HG02798 (cell line): Measurements from ENCODE around the gene CTIF.
"Not testable (repeated sequence)": the region's sequence is repeated elsewhere in the genome, so short reads cannot be mapped to it uniquely, and the experiment has no call there.

Experiments used
- ATAC-seq: cut with Tn5 transposase; IDR thresholded peaks from one replicate; pipeline ENCODE4 v1.9.1; 2021; ENCODE audit warnings: mild to moderate bottlenecking; ENCODE audit not compliant: unreplicated experiment, poor library complexity

The CTIF gene

DNA sequence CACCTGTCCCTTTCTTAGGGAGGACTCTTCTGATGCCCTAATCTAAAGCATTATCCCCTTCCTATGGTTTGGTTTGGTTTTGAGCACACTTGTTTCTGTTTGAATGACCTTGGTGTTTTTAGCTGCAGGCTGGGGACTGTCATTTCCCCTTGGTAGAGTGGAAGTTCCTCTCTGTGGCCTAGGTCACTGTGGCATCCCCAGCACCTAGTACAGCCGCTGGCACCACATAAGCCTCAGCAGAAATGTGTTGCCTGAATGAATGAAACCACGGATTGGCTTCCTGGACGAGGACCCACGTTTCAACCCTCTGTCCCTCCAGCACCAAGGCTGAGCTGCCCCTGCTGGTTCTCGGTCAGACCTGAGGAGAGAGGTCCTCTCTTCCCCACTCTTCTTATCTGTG lies 159.9 kb downstream of the CTIF start:
- peak; percentile 39 for ATAC-seq

DNA sequence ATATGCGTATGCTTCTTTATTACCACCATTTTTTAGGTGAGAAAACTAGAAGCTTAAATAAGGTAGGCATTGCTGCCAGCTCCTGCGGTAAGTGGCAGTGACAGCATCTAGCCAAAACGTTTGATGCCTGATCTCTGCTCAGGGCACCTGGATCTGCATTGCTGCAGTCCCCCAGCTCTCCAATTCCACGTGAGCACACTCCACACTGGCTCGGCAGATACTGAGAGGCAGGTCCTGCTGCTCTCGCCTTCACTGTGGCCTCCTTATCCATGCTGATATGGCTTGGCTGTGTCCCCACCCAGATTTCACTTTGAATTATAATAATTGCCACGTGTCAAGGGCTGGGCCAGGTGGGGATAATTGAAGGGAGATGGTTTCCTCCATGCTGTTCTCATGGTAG lies 160.9 kb downstream of the CTIF start:
- ATAC-seq = no peak

DNA sequence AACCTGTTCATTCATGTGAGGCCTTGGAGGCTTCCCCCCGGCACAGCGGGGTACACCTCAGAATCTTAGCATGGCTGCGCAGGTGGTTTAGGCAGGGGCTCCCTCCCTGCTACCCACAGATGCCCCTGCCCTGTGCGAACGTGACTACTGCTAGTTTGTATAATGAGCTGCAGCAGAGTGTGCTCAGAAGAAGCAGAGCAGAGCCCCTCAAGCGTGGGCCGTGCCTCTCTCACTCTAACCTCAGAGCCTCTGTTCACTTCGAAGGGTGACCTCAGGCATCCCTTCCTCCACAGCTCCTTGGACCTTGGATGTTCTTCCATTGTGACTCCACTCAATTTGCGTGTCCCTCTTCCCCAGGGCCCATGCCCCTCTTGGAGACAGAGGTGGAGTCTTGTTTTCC lies 161.6 kb downstream of the CTIF start:
- no peak for ATAC-seq

DNA sequence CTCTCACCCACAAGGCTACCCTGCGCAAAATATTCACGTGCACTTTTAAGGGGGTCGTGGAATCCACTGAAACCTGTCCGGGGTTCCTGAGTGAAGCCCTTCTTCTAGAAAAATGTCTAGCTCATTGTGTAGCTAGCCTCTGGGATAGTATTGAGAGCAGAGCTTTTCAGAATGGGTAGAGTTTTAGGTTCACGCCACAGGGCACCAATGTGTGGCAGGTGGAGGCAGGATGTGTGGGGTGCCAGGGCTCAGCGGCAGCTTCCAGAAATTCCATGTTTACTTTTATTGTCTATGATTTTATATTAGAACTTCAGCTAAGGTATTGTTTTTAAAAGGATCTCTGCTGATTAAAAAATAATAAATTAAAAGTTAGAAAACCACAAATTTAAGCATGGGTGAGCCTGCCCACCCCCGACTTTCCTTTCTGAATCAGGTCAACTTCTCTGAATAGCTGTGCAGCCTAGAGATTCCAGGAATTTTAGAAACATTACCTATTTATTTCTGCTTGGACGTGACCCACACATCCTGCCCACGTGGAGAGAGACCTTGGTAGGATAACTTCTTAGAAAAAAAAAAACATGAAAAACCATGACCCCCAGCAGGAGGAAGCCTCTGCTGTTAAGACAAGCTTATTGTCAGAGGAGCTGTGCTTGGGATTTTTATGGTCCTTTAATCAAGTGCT lies 163.7 kb downstream of the CTIF start:
- no peak for ATAC-seq

DNA sequence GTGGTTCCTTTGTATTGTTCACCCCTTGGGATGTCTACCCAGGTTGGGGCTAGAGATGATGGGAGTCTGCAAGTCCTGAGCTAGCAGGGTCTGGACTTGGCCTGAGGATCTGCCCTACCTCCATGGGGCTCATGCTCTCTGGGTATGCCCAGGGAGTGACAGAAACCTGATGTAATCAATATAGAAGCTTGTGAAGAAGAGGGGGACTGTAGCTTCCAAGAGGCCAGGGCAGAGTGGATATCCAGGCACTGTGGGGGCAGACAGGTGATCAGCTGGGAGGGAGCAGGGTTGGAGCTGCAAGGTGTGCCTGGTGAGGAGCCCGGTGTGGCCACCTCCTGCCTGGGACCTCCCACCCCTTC lies 164.2 kb downstream of the CTIF start:
- no peak for ATAC-seq

DNA sequence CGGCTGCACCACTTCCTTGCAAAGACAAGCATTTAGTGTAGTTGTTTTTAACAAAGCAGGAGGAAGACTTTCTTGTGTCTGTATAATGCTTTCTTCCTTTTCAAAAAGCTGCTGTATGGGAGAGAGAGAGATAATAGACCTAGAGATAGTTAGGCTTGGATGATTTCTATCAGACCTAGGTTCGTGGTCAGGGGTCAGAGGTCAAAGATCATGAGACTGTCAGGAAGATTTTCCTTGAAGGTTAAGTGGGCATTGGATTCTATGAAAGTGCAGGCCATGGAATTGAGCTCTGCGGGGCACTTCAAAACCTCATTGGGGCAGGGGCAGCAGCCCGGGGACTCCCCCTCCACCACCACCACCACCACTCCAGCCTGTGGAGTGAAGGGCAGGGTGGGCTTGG lies 164.6 kb downstream of the CTIF start:
- no peak for ATAC-seq

DNA sequence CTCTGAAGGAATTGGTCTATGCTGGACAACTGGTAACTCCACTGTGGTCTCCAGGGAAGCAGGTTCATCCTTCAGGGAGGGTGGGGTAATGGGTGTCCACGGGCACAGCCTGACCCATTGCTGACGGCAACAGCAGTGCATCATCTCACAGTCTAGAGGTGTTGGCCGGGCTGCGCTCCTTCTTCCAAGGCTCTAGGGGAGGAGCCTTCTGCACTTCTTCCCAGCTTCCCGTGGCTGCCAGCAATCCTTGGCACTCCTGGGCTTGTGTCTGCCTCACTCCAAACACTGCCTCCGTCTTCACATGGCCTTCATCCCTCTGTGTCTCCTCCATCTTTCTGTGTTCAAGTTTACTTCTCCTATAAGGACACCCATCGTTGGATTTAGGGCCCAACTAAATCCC lies 166.2 kb downstream of the CTIF start:
- ATAC-seq = no peak

DNA sequence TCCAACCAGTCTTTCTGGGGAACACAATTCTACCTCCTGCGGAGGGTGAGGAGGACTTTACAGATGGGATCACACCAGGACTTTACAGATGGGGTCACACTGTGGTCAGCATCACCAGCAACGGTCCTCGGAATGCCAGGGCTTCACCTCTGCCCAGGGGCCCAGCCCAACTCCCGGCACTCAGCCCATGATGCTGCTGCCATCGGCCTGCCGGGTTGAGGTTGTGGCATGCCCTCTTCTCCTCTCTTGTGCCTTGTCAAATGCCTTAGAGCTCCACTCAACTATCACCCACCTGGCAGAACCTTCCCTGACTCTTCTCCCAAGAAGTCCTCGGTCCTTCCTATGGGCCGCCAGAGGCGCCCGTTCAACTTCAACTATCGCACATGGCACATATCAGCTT lies 166.7 kb downstream of the CTIF start:
- no peak for ATAC-seq

DNA sequence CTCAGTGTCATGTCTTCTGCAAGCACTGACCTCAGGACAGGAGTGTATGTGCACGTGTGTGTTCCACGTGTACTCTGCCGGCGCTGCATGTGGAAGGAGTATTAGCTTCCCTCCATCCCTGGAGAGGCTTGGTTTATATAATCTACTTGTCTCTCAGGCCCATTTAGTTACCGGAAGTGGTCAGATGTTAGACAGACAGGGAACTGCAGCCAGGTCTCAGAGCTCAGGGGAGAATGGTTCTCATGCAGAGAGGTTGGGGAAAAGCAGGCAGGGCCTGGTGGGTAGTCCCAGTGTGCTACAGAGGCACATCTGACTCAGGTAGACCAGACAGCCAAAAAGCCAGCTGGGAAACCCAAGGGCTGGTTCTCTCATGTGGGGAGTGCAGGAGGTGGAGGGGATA lies 167.9 kb downstream of the CTIF start:
- ATAC-seq = no peak

DNA sequence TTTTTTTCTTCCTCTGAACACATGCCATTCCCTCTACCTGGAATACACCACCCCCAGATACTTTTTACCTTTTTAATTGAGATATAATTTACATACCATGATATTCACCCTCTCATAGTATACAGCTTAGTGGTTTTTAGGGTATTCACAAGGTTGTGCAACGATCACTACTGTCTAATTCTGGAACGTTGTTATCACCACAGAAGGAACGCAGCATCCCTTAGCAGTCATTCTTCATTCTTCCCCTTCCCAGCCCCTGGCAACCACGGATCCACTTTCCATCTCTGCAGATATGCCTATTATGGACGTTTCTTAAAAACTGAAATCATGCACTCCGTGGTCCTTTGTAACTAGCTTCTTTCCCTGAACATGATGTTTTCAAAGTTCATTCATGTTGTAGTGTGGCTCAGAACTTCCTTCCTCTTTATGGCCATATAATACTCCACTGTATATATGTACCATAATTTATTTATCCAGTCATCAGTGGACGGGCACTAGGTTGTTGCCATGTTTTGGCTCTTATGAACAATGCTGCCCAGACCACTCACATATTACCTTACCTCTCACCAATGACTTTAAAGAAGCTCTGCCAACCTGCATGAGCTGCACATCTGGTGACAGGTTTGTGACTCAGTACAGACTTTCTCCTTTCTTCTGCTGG lies 168.9 kb downstream of the CTIF start:
- ATAC-seq = no peak

DNA sequence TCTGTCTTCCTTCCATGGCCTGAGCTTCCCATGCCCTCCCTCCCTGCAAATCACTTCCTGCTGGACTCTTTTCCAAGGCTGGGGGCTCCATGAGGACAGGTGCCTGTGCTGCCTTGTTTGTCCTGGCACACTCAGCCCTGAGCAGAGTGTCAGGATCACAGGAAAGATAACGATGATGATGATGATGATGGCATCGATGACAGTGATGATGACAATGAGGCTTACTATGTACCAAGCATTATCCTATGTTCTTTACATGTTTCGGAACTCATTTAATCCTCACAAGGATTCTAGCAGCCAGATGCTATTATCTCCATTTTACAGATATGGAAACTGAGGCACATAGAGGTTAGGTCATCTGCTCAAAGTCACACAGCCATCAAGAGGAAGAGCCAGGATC lies 170.0 kb downstream of the CTIF start:
- ATAC-seq = no peak

DNA sequence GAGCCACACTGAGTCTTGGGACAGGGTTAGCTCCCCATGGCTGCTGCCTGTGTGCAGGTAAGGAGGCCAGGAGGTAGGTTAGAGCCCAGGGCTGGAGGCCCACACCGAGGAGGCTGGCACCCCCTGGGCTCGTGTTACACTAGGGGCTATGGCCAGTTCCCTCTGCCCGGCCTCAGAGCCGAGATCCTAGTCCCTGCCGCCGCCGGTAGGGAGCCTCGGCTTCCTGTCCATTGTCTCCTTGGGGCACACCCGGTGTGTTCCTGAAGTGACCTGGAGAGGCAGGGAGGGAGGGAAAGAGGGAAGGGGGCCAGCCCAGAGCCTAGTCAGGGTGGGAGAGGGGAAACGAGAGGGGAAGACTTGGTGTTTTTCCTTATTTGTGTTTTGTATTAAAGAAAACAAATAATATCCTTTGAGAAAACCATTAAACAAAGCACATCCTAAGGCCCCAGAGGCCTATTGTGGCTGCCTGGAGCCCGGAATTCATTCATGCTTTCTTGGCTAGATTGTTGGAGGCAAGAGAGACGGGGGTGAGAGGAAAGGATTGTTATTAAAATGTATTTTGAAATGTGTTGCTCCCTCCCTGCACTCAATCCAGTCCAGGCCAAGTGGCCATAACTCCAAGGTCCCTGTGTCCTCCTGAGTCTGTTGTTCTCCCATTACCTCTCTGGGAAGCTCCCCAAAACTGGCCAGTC lies 170.7 kb downstream of the CTIF start:
- no peak for ATAC-seq

DNA sequence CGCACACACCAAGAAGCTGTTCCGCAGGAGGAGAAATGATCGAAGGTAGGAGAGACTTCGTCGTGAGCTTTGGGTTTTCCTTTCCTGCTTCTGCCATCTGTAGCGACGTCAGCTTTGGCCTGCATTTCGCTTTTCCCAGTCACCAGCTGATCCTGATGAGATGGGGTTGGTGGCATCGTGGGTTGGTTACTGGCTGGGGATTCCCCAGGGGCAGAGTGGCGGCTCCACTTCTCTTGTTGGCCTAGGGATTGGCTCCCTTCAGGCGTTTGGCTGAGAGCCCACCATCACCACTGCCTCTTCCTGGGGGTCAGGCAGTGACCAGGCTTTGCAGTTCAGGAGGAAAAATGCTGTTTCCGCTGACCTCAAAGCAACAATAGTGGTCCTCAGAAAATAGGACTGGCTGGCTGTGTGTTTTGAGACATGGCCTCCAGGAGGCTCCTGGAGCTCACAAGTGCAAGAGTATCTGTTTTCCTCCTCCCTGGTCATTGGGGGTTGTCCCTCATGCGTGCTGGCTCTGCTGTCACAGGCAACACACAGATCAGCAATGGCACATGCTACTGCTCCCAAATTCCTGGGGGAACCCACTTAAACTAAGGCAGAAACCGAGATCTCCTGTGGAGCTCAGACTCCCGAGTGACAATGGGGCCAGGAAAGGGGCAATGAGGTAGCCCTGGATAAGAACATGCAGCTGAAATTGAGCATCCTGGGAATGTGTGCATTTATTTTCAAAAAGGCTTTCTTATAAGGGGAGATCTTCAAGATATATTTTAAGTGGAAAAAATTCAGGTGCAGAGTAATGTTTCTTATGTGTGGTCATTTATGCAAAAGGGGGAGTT lies 173.0 kb downstream of the CTIF start:
- ATAC-seq = peak; percentile 46

DNA sequence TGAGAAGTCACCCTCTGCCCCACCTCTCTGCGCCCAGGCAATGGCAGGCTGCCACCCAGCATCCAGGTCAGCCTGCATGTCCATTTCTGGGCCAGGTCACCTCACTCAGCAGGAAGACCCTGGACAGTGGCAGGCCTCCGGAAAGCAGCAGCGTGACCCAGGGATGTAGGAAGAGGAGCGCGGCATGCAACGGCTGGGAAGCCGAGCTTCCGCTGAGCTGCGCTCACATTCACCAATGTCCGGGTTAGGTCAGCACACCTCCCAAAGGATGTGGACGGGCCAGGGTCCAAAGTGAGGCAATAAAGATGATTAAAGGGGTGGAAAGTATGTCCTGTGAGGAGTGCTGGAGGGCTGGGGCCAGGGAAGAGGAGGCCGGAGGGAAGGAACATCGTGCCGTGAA lies 174.5 kb downstream of the CTIF start:
- no peak for ATAC-seq

DNA sequence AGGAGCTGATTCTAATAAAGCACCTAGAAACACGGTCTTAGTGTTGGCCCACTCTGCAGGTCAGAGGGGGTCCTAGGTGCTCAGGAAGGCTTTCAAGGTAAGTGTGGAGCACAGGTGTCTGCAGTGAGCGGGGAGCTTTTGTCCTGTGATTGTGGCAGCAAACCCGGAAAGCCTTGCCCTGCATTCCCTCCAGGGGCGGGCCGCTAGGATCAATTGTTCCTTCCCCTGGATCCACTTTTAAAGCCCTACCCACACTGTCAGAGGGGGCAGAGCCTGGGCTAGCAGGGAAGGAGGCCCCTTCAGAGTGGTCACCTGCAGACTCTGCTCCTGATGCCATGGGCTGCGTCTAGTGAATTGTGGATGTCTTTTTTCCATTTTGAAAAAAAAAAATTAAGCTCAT lies 176.0 kb downstream of the CTIF start:
- ATAC-seq = no peak

DNA sequence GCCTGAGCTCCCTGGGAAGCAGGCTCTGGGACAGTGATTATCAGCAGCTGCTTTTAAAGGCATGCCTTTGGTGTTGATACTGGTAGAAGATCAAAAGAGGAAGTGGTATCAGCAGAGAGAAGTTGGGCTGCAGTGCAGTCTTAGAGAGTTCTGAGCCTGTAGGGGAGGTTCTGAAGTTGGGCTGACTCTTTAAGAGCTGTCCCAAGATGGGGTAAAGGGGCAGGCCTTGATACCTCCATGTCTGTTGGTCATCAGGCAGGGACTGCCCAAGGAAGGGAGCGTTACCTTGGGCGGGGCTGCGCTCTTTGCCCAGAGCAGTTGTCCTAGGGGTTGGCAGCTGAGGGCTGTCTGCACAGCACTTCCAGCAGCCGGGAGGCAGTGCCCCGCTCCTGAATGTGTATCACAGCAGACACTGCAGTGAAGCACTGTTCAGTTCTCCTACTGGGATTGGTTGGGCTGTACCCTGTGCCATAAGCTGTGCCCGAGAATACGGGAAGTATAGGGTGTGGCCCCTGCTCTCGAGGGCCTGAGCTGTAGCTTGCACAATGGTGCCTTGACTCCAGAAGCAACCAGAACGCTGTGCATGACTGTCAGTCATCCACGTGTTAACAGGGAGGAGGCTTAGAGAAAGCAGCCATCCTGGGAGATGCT lies 177.0 kb downstream of the CTIF start:
- peak; percentile 61 for ATAC-seq

DNA sequence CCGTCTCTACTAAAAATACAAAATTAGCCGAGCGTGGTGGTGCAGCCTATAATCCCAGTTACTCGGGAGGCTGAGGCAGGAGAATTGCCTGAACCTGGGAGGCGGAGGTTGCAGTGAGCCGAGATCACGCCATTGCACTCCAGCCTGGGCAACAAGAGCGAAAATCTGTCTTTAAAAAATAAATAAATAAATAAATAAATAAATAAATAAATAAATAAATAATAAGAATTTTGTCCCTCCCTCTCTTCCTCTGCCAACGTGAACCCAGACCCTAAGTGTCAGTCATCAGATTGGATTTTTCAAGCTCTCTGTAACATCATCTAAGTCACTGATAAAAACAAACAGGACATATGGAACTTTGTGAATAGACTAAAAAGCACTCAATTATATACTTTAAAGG lies 178.4 kb downstream of the CTIF start:
- not testable (repeated sequence) for ATAC-seq

DNA sequence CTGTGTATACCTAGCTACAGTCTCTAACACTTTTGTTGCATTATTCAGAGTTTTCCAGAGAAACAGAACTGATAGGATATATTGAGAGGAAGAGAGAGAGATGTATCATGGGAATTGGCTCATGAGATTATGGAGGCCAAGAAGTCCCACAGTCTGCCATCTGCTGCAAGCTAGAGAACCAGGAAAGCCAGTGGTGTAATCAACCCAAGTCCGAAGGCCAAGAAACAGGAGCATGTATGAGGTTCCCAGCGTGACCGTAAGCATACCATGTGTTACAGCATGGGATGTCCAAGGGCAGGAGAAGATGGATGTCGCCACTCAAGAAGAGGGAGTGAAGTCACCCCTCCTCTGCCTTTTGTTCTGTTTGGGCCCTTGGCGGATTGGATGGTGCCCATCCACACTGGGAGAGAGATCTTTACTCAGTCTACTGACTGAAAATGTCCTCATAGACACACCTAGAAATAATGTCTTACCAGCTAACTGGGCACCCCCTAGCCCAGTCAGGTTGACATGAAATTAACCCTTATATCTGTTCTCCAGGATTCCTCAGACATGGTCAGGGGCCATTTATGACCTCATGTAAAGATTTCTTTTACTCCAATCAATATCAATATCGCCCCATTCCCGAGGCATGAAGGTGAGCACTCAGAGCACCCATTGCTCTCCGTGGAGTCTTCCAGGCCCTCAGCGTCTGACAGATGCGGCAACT lies 179.6 kb downstream of the CTIF start:
- no peak for ATAC-seq

DNA sequence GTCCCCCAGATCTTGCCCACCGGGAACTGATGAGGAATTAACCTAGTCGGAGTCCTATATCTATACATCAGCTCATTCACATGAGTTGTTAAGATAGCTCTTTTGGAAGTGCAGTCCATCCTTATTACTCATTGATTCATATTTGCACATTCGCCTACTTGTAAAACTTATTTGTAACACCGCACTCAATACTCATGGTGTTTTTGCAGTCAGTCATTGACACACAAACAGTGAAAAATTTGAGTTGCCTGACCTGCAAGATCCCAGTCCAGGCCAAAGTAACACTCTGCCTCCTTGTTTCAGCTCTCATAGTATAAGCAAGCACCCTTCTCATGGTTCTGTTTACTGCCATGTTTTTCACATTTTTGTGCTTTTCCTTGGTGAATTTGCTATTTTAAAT lies 180.6 kb downstream of the CTIF start:
- ATAC-seq = no peak
